ENCODE measurements around the gene VASP.

- TF ChIP-seq, protein P1, sequence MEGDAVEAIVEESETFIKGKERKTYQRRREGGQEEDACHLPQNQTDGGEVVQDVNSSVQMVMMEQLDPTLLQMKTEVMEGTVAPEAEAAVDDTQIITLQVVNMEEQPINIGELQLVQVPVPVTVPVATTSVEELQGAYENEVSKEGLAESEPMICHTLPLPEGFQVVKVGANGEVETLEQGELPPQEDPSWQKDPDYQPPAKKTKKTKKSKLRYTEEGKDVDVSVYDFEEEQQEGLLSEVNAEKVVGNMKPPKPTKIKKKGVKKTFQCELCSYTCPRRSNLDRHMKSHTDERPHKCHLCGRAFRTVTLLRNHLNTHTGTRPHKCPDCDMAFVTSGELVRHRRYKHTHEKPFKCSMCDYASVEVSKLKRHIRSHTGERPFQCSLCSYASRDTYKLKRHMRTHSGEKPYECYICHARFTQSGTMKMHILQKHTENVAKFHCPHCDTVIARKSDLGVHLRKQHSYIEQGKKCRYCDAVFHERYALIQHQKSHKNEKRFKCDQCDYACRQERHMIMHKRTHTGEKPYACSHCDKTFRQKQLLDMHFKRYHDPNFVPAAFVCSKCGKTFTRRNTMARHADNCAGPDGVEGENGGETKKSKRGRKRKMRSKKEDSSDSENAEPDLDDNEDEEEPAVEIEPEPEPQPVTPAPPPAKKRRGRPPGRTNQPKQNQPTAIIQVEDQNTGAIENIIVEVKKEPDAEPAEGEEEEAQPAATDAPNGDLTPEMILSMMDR (IDR thresholded peaks at IDR 0.05), result no peak
- no peak for TF ChIP-seq POLR2A (IDR thresholded peaks at IDR 0.05)
These were observed 38.5 kb upstream of the VASP start for GRCh38 chr19:45468803-45469131.

Data from testis (tissue), 2 donors.